GM19023 (cell line): ENCODE results near the gene TRAPPC12.
"Not testable (repeated sequence)": the region's sequence is repeated elsewhere in the genome, so short reads cannot be mapped to it uniquely, and the experiment has no call there.

Experiments
- ATAC-seq: cut with Tn5 transposase; IDR thresholded peaks from one replicate; pipeline ENCODE4 v1.9.1; 2021; ENCODE audit warnings: mild to moderate bottlenecking, moderate library complexity; ENCODE audit not compliant: unreplicated experiment

Gene TRAPPC12

DNA sequence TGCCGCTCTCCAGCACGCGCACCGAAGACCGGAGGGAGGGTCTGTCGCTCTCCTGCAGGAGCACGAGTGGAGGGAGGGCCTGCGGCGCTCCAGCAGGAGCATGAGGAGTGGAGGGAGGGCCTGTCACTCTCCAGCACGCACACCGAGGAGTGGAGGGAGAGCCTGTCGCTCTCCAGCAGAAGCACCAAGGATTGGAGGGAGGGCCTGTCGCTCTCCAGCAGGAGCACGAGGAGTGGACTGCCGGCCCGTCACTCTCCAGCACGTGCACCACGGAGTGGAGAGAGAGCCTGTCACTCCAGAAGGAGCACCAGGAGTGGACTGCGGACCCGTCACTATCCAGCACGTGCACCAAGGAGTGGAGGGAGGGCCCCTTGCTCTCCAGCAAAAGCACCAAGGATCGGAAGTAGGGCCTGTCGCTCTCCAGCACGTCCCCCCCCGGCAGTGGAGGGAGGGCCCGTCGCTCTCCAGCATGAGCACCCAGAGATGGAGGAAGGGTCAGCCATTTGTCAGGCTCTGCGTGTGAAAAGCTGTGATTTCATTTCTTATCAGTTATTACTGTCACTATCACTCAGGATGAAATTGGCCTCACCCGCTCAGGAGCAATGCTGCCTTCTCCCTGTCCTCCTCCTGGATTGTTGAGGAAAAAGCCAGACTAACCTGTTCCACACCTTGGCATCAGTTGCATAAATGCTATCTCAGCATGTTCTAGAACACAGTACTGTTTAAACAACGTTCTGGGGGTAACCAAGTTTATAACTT lies 103.9 kb downstream of the TRAPPC12 start:
- ATAC-seq: no peak

GRCh38 chr2:3483986-3484960 lies 104.8 kb downstream of the TRAPPC12 start:
- no peak for ATAC-seq

- no peak for ATAC-seq
Measured at GRCh38 chr2:3485166-3485565, 105.7 kb downstream of the TRAPPC12 start.

DNA sequence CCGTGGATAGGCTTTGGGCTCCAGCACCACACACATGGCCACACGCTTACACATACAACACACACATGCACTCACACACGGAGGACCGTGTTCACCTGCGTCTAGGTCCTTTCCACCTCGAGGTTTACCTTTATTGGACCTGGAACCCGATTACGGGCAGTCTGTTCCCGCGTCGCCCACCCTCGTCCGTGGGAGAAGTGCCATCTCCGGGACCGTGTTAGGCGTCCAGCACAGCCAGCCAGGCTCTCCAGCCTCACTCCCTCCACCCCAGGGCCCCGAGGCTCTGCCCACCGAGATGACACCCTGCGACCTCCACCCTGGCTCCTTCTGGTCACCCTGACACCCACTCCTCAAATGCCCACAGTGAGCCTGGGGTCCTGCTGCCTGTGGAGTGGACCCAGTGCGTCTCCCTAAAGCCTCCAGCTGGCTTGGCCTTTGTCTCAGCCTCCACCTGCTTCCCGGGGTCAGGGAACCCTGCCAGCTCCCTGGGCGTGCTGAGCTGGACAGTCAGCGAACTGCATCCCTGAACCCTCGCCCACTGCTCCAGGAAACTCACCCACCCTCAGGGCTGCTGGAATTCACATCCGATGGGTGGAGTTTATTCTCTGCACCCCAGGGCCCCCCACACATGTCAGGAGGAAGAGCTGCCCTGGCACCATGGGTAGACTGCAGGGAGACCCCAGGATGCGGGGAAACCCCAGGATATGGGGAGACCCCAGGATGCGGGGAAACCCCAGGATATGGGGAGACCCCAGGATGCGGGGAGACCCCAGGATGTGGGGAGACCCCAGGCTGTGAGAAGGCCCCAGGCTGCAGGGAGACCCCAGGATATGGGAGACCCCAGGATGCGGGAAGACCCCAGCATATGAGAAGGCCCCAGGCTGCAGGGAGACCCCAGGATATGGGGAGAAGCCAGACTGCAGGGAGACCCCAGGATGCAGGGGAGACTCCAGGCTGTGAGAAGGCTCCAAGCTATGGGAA lies 106.8 kb downstream of the TRAPPC12 start:
- ATAC-seq: no peak

- no peak for ATAC-seq
Measured at GRCh38 chr2:3487028-3487425, 107.5 kb downstream of the TRAPPC12 start.

- no peak for ATAC-seq
Measured at GRCh38 chr2:3487432-3487831, 107.9 kb downstream of the TRAPPC12 start.

DNA sequence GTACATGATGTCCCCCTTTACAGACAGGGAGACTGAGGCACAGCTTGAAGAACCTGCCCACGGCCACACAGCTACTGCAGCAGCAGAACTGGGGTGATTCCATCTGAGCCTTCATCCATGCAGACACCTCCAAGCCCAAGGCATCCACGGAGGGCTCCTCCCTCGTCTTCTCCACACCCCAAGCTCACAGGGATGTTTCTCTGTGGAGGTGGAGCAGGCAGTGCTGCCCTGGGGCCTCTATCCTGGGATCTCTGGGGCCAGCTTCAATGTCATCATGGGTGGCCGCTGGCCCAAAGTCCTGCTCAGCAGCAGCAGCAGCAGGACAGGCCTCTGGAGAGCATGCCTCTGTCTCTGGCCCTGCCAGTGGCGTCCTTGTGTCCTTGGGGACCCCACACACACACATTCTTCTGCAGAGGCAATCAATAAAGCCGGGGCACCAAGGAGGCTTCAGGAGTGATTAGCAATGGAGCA lies 108.6 kb downstream of the TRAPPC12 start:
- ATAC-seq: no peak

DNA sequence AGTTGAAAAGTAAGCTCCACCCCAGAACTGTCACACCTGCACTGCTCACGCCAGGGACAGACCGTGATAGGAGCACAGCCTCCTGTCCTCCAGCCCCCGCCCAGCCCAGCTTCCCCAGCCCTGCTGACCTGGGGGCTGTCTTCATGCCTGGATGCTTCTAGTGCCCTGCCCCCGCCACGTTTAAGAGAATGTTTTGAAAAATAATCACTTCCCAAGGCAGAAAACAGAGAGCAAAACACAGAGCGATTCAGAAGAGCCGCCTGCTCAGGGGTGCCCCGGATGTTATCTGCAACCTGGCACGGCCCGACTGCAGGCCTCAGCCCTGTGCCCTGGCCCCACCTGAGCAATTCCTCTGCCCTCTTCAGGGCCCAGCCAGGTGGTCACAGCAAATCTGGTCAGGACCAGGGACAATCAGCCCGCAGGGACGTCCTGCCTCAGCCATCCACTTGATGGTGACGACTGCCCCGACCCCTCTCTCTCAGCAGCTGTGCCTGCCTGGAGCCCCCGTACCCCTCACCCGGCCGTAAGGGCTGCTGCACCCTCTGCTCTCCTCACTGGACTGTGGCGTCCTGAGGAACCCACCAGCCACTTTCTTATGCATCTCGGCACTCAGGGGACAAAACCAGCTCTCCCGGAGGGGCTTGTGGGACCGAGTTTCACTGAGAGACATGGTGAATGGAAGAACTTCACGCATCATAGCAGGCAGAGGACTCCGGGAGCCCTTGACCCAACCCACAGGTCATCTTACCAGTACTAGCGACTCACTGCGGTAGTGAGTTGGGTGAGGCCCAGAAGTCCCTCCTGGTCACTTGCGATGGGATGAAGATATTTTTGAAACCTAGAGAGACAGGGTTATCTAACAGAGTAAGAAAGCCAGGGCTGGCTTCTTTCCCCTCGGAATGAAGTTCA lies 109.6 kb downstream of the TRAPPC12 start:
- no peak for ATAC-seq

- no peak for ATAC-seq
Measured at GRCh38 chr2:3489764-3490115, 110.2 kb downstream of the TRAPPC12 start.

GRCh38 chr2:3490191-3491170 lies 111.0 kb downstream of the TRAPPC12 start:
- ATAC-seq: no peak

- no peak for ATAC-seq
Measured at GRCh38 chr2:3491306-3491705, 111.8 kb downstream of the TRAPPC12 start.

GRCh38 chr2:3491716-3492474 lies 112.4 kb downstream of the TRAPPC12 start:
- ATAC-seq: no peak

DNA sequence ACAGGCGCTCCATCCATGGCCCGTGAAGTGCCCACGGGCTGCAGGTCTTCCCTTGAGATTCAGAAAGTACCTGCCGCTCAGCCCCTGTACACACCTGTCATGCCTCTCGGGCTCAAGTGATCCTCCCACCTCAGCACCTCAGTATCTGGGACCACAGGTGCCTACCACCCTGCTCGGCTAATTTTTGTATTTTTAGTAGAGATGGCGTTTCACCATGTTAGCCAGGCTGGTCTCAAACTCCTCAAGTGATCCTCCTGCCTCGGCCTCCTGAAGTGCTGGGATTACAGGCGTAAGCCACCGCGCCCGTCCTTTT lies 112.9 kb downstream of the TRAPPC12 start:
- ATAC-seq: not testable (repeated sequence)

- ATAC-seq: no peak
Measured at GRCh38 chr2:3492951-3493614, 113.6 kb downstream of the TRAPPC12 start.

DNA sequence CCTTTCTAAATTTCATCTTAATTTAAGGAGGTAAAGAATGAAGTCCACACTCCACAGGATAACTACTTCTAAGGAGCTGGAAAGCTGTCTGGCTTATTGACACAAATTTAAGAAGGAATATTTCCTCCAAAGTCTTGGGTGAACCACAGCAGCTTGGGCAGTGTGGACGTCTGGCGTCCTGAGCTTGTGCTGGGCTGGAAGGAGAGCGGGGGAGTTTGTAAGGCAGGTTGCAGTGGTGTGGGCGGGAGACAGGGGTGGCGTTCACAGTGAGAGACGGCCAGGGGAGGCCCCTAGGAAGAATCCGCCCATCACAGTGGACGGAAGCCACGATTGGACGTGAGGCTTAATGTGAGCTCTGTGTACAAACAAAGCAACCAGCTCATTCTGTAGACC lies 114.1 kb downstream of the TRAPPC12 start:
- no peak for ATAC-seq

DNA sequence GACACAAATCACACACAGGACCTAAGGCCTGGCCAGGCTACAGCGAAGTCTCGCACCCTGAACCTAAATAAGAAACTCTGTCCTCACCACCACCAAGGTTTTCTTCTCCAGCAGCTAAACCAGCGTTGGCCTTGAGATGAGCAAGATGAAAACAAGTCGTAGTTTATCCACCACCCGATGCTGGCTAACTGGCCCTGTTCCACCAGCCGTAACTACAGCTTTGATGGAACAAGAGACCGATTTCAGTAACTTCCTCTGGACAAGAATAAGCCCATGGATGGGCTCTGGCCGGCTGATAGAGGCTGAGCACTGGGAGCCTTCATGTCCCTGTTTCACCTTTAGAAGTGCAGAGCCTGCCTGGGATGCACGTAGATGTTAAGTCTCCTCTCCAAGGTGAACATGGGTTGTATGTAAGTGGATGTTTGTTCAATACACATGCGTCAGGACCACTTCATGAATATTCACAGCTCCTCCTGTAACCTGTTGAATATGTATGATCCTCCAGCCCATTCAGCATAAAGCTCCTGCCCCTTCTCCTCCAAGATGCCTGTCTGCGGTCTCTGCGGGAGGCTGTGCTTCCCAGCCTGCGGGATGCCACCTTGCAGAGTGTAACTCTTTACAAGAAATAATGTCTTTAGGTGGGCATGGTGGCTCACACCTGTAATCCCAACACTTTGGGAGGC lies 115.6 kb downstream of the TRAPPC12 start:
- no peak for ATAC-seq

DNA sequence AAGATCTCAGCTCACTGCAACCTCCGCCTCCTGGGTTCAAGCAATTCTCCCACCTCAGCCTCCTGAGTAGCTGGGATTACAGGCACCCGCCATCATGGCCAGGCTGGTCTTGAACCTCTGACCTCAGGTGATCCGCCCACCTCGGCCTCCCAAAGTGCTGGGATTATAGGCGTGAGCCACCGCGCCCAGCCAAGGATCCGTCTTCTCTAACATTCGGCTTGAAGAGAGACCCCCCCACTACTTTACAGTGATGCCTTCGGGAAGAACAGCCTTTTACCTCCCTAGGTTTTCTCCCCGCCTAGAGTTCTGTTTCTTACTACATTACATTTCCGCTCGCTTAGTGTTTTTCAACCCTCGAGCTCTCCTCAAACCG lies 117.2 kb downstream of the TRAPPC12 start:
- ATAC-seq: not testable (repeated sequence)
